NCI-H748 (cell line): ENCODE measurements around the gene NHEJ1.
A peak's percentile ranks its signal among the peaks of the same experiment; 100 is the strongest.

Source experiments
- DNase-seq: peaks from one replicate; lab custom pipeline; 2025; ENCODE audit not compliant: unreplicated experiment; lab: John Stamatoyannopoulos, UW

Gene NHEJ1

GRCh38 chr2:219090436-219091299 is 69.9 kb downstream of the NHEJ1 start:
- no peak for DNase-seq

- DNase-seq, result no peak
Observed at GRCh38 chr2:219089330-219089729, 71.3 kb downstream of the NHEJ1 start.

- no peak for DNase-seq
Observed at GRCh38 chr2:219087848-219088247, 72.8 kb downstream of the NHEJ1 start.

GRCh38 chr2:219087361-219087760 is 73.3 kb downstream of the NHEJ1 start:
- no peak for DNase-seq

GRCh38 chr2:219086196-219086595 is 74.4 kb downstream of the NHEJ1 start:
- DNase-seq, result no peak

GRCh38 chr2:219084791-219085190 is 75.8 kb downstream of the NHEJ1 start:
- DNase-seq, result no peak

- no peak for DNase-seq
Observed at GRCh38 chr2:219082332-219082958, 78.2 kb downstream of the NHEJ1 start.

GRCh38 chr2:219081701-219082331 is 78.8 kb downstream of the NHEJ1 start:
- no peak for DNase-seq

GRCh38 chr2:219081096-219081495 is 79.5 kb downstream of the NHEJ1 start:
- DNase-seq, result no peak

- DNase-seq, result no peak
Observed at GRCh38 chr2:219079417-219079816, 81.2 kb downstream of the NHEJ1 start.

- DNase-seq, result no peak
Observed at GRCh38 chr2:219078951-219079350, 81.7 kb downstream of the NHEJ1 start.

- no peak for DNase-seq
Observed at GRCh38 chr2:219078126-219078525, 82.5 kb downstream of the NHEJ1 start.

GRCh38 chr2:219076253-219076652 is 84.4 kb downstream of the NHEJ1 start:
- no peak for DNase-seq

GRCh38 chr2:219073413-219074129 is 87.0 kb downstream of the NHEJ1 start:
- DNase-seq, result peak; percentile 72

GRCh38 chr2:219072741-219073250 is 87.8 kb downstream of the NHEJ1 start:
- no peak for DNase-seq

- DNase-seq, result no peak
Observed at GRCh38 chr2:219071131-219071816, 89.3 kb downstream of the NHEJ1 start.

GRCh38 chr2:219065484-219065883 is 95.1 kb downstream of the NHEJ1 start:
- no peak for DNase-seq

- no peak for DNase-seq
Observed at GRCh38 chr2:219062081-219062480, 98.5 kb downstream of the NHEJ1 start.

- DNase-seq, result peak; percentile 55
Observed at GRCh38 chr2:219060821-219061791, 99.5 kb downstream of the NHEJ1 start, which contains the start of gene IHH. IHH (minus strand) TSS chr2:219060921; CDS start chr2:219060467, 454 bp downstream.
